H1 (cell line): ENCODE data around the gene SNRNP200. TPM values are rescaled to one million over a fixed set of nuclear protein-coding genes. Genes with fewer than 3 reads are reported as not detected.

ENCODE experiments used
- CTCF ChIA-PET: fragments of 300-600 bp; sonication (Branson Sonifier 250); formaldehyde crosslinking; loops from one replicate; lab custom pipeline; 2021; ENCODE audit not compliant: partially characterized antibody; lab: Charles Lee
- POLR2A ChIA-PET: fragments of 300-600 bp; sonication (Branson Sonifier 250); formaldehyde crosslinking; loops from one replicate; lab custom pipeline; 2021; ENCODE audit warnings: inconsistent platforms; ENCODE audit not compliant: partially characterized antibody; lab: Charles Lee
- DNase-seq, 2 experiments: peaks; one replicate each; pipeline versions ENCODE4 v3.0.0 to v3.0.0-alpha.2; 2010 to 2022; ENCODE audit warnings: low spot score in 2 of 2, low read depth in 1 of 2, mixed read lengths in 1 of 2
- FAIRE-seq: peaks from 2 replicates; lab custom pipeline; 2011; peaks lifted over from hg19 to GRCh38; lab: Jason Lieb, UNC
- H2AFZ ChIP-seq: 2 replicates; pipeline ENCODE4 v1.8.1; 2012; ENCODE audit warnings: low read length, inconsistent platforms
- H2AK5ac ChIP-seq: 2 replicates; pipeline ENCODE4 v1.6.1; 2013; ENCODE audit warnings: low read depth, low read length
- H2BK120ac ChIP-seq: replicated peaks from 2 replicates; pipeline ENCODE3; 2013; ENCODE audit warnings: low read depth, low read length, inconsistent platforms
- H2BK12ac ChIP-seq: 2 replicates; pipeline ENCODE4 v1.6.1; 2013; ENCODE audit warnings: low read depth, low read length
- H2BK15ac ChIP-seq: 2 replicates; pipeline ENCODE4 v1.6.1; 2013; ENCODE audit warnings: low read length
- H2BK20ac ChIP-seq: 2 replicates; pipeline ENCODE4 v1.6.1; 2013; ENCODE audit warnings: low read length
- H2BK5ac ChIP-seq: 2 replicates; pipeline ENCODE4 v1.6.1; 2013; ENCODE audit warnings: low read depth, low read length
- H3K14ac ChIP-seq: 2 replicates; pipeline ENCODE4 v1.6.1; 2013; ENCODE audit warnings: inconsistent platforms; ENCODE audit not compliant: insufficient read length
- H3K18ac ChIP-seq: 2 replicates; pipeline ENCODE4 v1.6.1; 2013; ENCODE audit warnings: low read length; ENCODE audit errors: extremely low read depth
- H3K23ac ChIP-seq: 2 replicates; pipeline ENCODE4 v1.6.1; 2013; ENCODE audit warnings: inconsistent platforms; ENCODE audit not compliant: insufficient read length
- H3K23me2 ChIP-seq: 2 replicates; pipeline ENCODE4 v1.6.1; 2013; ENCODE audit warnings: low read depth, low read length
- H3K27ac ChIP-seq: 2 replicates; pipeline ENCODE4 v1.6.1; 2011; ENCODE audit warnings: low read depth, low read length, inconsistent platforms
- H3K27me3 ChIP-seq, 4 experiments: replicated peaks in 1 of 4; 1 replicate in 1 of 4; 2 replicates in 3 of 4; pipeline versions ENCODE4 v1.6.1 to v1.8.1; 2011 to 2013; ENCODE audit warnings: low read length in 3 of 4, mild to moderate bottlenecking in 3 of 4, inconsistent platforms in 2 of 4, mixed read lengths in 2 of 4, moderate library complexity in 1 of 4; ENCODE audit not compliant: control insufficient read depth in 3 of 4, insufficient read depth in 3 of 4; ENCODE audit errors: extremely low read depth in 1 of 4
- H3K36me3 ChIP-seq, 4 experiments: 2 replicates each; pipeline versions ENCODE4 v1.6.1 to v1.8.1; 2011 to 2013; ENCODE audit warnings: mild to moderate bottlenecking in 4 of 4, low read length in 3 of 4, moderate library complexity in 2 of 4, control low read depth in 1 of 4, inconsistent platforms in 1 of 4; ENCODE audit not compliant: insufficient read depth in 4 of 4, control insufficient read depth in 2 of 4
- H3K4ac ChIP-seq: replicated peaks from 2 replicates; pipeline ENCODE3; 2013; ENCODE audit warnings: low read length, low read depth, mixed read lengths, inconsistent platforms; ENCODE audit not compliant: insufficient read length
- H3K4me1 ChIP-seq, 4 experiments: replicated peaks in 1 of 4; 1 replicate in 1 of 4; 2 replicates in 3 of 4; pipeline versions ENCODE4 v1.6.1 to v1.8.1; 2011 to 2013; ENCODE audit warnings: low read length in 3 of 4, inconsistent platforms in 2 of 4, mixed read lengths in 1 of 4; ENCODE audit not compliant: insufficient read depth in 4 of 4, control insufficient read depth in 3 of 4
- H3K4me2 ChIP-seq, 2 experiments: 2 replicates each; pipeline versions ENCODE4 v1.6.1 to v1.8.1; 2011 to 2013; ENCODE audit warnings: low read depth in 2 of 2, low read length in 2 of 2, control low read depth in 1 of 2, inconsistent platforms in 1 of 2, mild to moderate bottlenecking in 1 of 2; ENCODE audit not compliant: insufficient read depth in 1 of 2
- H3K4me3 ChIP-seq, 4 experiments: fragments of 200-600, 300-600 bp in 1 of 4; sonication (generic), shearing (Covaris generic), sonication (Bioruptor Twin) in 1 of 4; 2 replicates each; pipeline versions ENCODE4 v1.5.1 to v1.8.1; 2011 to 2016; ENCODE audit warnings: low read length in 4 of 4, low read depth in 3 of 4, control low read depth in 2 of 4, inconsistent platforms in 2 of 4, mild to moderate bottlenecking in 2 of 4, mixed read lengths in 1 of 4, moderate library complexity in 1 of 4; ENCODE audit not compliant: insufficient read depth in 2 of 4; ENCODE audit errors: extremely low read depth in 1 of 4
- H3K56ac ChIP-seq: replicated peaks from 2 replicates; pipeline ENCODE3; 2013; ENCODE audit warnings: low read depth, mild to moderate bottlenecking, mixed read lengths, low read length, inconsistent platforms; ENCODE audit not compliant: insufficient read length
- H3K79me1 ChIP-seq: 2 replicates; pipeline ENCODE4 v1.6.1; 2013; ENCODE audit warnings: low read depth, low read length, control low read depth
- H3K79me2 ChIP-seq, 2 experiments: 2 replicates each; pipeline versions ENCODE4 v1.6.1 to v1.8.1; 2012 to 2013; ENCODE audit warnings: low read length in 2 of 2, mild to moderate bottlenecking in 2 of 2, inconsistent platforms in 1 of 2; ENCODE audit not compliant: insufficient read depth in 2 of 2, control insufficient read depth in 1 of 2
- H3K9ac ChIP-seq, 4 experiments: replicated peaks in 1 of 4; 1 replicate in 1 of 4; 2 replicates in 3 of 4; pipeline versions ENCODE4 v1.6.1 to v1.8.1; 2011 to 2013; ENCODE audit warnings: low read depth in 3 of 4, low read length in 3 of 4, control low read depth in 2 of 4, mild to moderate bottlenecking in 2 of 4, moderate library complexity in 2 of 4, inconsistent platforms in 1 of 4; ENCODE audit errors: extremely low read depth in 1 of 4
- H3K9me3 ChIP-seq, 2 experiments: 2 replicates each; pipeline versions ENCODE4 v1.6.1 to v1.8.1; 2012 to 2013; ENCODE audit warnings: mild to moderate bottlenecking in 2 of 2, moderate library complexity in 2 of 2, control low read depth in 1 of 2, inconsistent platforms in 1 of 2, low read depth in 1 of 2, low read length in 1 of 2, mixed read lengths in 1 of 2; ENCODE audit not compliant: insufficient read depth in 2 of 2
- H4K20me1 ChIP-seq, 2 experiments: replicated peaks in 1 of 2; 2 replicates each; pipeline versions ENCODE3 to v1.8.1; 2011 to 2013; ENCODE audit warnings: inconsistent platforms in 2 of 2, low read length in 2 of 2, mild to moderate bottlenecking in 1 of 2; ENCODE audit not compliant: insufficient read depth in 2 of 2, control insufficient read depth in 1 of 2
- H4K5ac ChIP-seq: 2 replicates; pipeline ENCODE4 v1.6.1; 2013; ENCODE audit warnings: low read length, low read depth, mixed read lengths, inconsistent platforms; ENCODE audit not compliant: insufficient read length
- H4K8ac ChIP-seq: 2 replicates; pipeline ENCODE4 v1.8.0; 2013; ENCODE audit warnings: mild to moderate bottlenecking, moderate library complexity, low read length, inconsistent platforms; ENCODE audit not compliant: insufficient read depth; ENCODE audit errors: extremely low read depth
- H4K91ac ChIP-seq: replicated peaks from 2 replicates; pipeline ENCODE3; 2013; ENCODE audit warnings: low read length, mixed read lengths, inconsistent platforms; ENCODE audit not compliant: insufficient read length
- CBX5 ChIP-seq: fragments of 300-800, 300-1000 bp; sonication (generic); IDR thresholded peaks from 2 replicates; pipeline ENCODE4 v1.7.1; 2016; ENCODE audit warnings: antibody characterized with exemption, low read length, low read depth
- CEBPB ChIP-seq: IDR thresholded peaks from 2 replicates; pipeline ENCODE4 v1.6.1; 2012; ENCODE audit warnings: low read depth, low read length
- CREB1 ChIP-seq: IDR thresholded peaks from 2 replicates; pipeline ENCODE4 v1.6.1; 2012; ENCODE audit warnings: inconsistent platforms
- E2F6 ChIP-seq: IDR thresholded peaks from 2 replicates; pipeline ENCODE4 v1.6.1; 2012; ENCODE audit warnings: inconsistent platforms
- EZH2 ChIP-seq: fragments of 200-600 bp; sonication (generic); IDR thresholded peaks from 2 replicates; pipeline ENCODE4 v1.7.1; 2012; ENCODE audit warnings: low read depth, mild to moderate bottlenecking, moderate library complexity, low read length, inconsistent platforms; ENCODE audit not compliant: severe bottlenecking
- GTF2F1 ChIP-seq: IDR thresholded peaks from 2 replicates; pipeline ENCODE4 v1.6.1; 2012; ENCODE audit warnings: low read depth, low read length, improper control_type of control experiment, borderline replicate concordance
- KDM5A ChIP-seq: fragments of 200-600 bp; IDR thresholded peaks from 2 replicates; pipeline ENCODE4 v1.7.1; 2012; ENCODE audit warnings: mild to moderate bottlenecking, low read length, inconsistent platforms, mixed read lengths
- POLR2A ChIP-seq, 2 experiments: IDR thresholded peaks; 1 replicate in 1 of 2; 2 replicates in 1 of 2; pipeline ENCODE4 v1.6.1; 2011; ENCODE audit warnings: low read depth in 2 of 2, low read length in 2 of 2, mild to moderate bottlenecking in 2 of 2; ENCODE audit errors: control extremely low read depth in 1 of 2
- SAP30 ChIP-seq: fragments of 300-600 bp; sonication (generic); IDR thresholded peaks from 2 replicates; pipeline ENCODE4 v1.7.1; 2012; ENCODE audit warnings: low read length, moderate library complexity, mild to moderate bottlenecking, inconsistent platforms; ENCODE audit not compliant: insufficient read depth, insufficient replicate concordance
- SIN3A ChIP-seq, 2 experiments: IDR thresholded peaks in 1 of 2; conservative IDR thresholded peaks in 1 of 2; 2 replicates each; pipeline ENCODE4 v1.6.1; 2011 to 2012; ENCODE audit warnings: low read length in 2 of 2, improper control_type of control experiment in 1 of 2, low read depth in 1 of 2, mild to moderate bottlenecking in 1 of 2
- SP1 ChIP-seq: IDR thresholded peaks from 2 replicates; pipeline ENCODE4 v1.6.1; 2011; ENCODE audit warnings: low read depth, low read length
- SUZ12 ChIP-seq: fragments of 200-600 bp; sonication (generic); IDR thresholded peaks from 2 replicates; pipeline ENCODE4 v1.6.1; 2012; ENCODE audit warnings: mild to moderate bottlenecking, inconsistent platforms, low read length, moderate library complexity, mixed read lengths
- WGBS, 2 experiments: shearing (Covaris generic) in 1 of 2; methylation state at CpG; one replicate each; pipeline versions ENCODE4 v1.1.6 to v1.1.7; 2013 to 2015; ENCODE audit warnings: low lambda C conversion rate in 2 of 2, mixed read lengths in 2 of 2, inconsistent platforms in 1 of 2, low coverage in 1 of 2, missing lambda C conversion rate in 1 of 2; ENCODE audit not compliant: insufficient replicate concordance in 2 of 2, insufficient coverage in 1 of 2, insufficient read length in 1 of 2; ENCODE audit errors: extremely low coverage in 1 of 2, missing lambda C conversion rate in 1 of 2; 5-methylcytosine and 5-hydroxymethylcytosine counted together
- polyA plus RNA-seq, 7 experiments: library from polyadenylated mRNA; depleted of rRNA in 3 of 7; stranded (reverse) in 5 of 7; unstranded in 2 of 7; fragments of >200 nt in 5 of 7; fragments of 200-250 nt in 2 of 7; gene quantifications; 1 replicate in 5 of 7; 2 replicates in 1 of 7; 4 replicates in 1 of 7; pipeline versions ENCODE4 v1.2.1 to v1.2.3, GENCODE V29; 2011 to 2013; ENCODE audit warnings: missing spikeins in 2 of 7, mixed read lengths in 2 of 7
- total RNA-seq: library from RNA; stranded (reverse); fragmentation: NEBNext Ultra II Directional; extraction: Animal tissue kit (Norgen Biotek cat#: 25700); gene quantifications from 2 replicates; pipeline ENCODE4 v1.2.1, GENCODE V29; 2021

Gene SNRNP200
- total and polyA plus RNA-seq, 2 of the 8 experiments (the other 6 are each of a cell fraction or from before 2014, with no cell fraction given): 190 to 289 TPM

- Histone ChIP-seq H4K91ac (no peak overlapping the region), H3K18ac (no peak overlapping the region), H3K27me3 (peaks cover 3 to 27% (median 22%) of the 10 kb centered on the region in 4 experiments), H3K14ac (no peak overlapping the region), H3K56ac (no peak overlapping the region), H3K4ac (no peak overlapping the region), H2AK5ac (no peak overlapping the region), H2BK15ac (no peak overlapping the region), H2BK12ac (no peak overlapping the region), H3K23ac (no peak overlapping the region), H3K9ac (no peak overlapping the region), H4K20me1 (no peaks in the 10 kb centered on the region), H2BK20ac (no peak overlapping the region), H2BK120ac (no peak overlapping the region), H3K9me3 (no peaks in the 10 kb centered on the region), H4K5ac (no peak overlapping the region), H3K36me3 (no peaks in the 10 kb centered on the region), H2BK5ac (no peak overlapping the region), H3K79me1 (no peaks in the 10 kb centered on the region), H3K79me2 (no peaks in the 10 kb centered on the region), H3K4me2 (no peak overlapping the region), H3K4me3 (no peak overlapping the region), H3K4me1 (peaks cover 0 to 3% (median 0%) of the 10 kb centered on the region in 4 experiments; a peak in 1 of 7 replicates), H4K8ac (no peak overlapping the region), H2AFZ (no peak overlapping the region), H3K27ac (no peak overlapping the region), H3K23me2 (peaks cover 12% of the 10 kb centered on the region; the same call in 1 of the 2 replicates)
- FAIRE-seq (no peak), DNase-seq (no peak)
- ChIA-PET POLR2A (no interaction called here), CTCF (interaction anchor here (1.1 kb wide), 1 partner anchor 179 kb away, joined by 3 read pairs; no protein-coding TSS in a partner anchor)
- 100% methylated on average over 4 of the region's 4 CpGs; no CpG with 5 or more reads in 1 of the 2 experiments for WGBS, 2 experiments
- TF ChIP-seq SAP30: no peak
- TF ChIP-seq EZH2: no peak
- no peak for TF ChIP-seq SP1
- TF ChIP-seq GTF2F1: no peak
- TF ChIP-seq SIN3A (conservative IDR thresholded peaks at IDR 0.05 in 1 of 2, IDR thresholded peaks at IDR 0.05 in 1 of 2; ENCODE audit: low read depth in 1 of 2, low read length in 2 of 2): no peak
- no peak for TF ChIP-seq KDM5A
- TF ChIP-seq CBX5: no peak
- no peak for TF ChIP-seq CEBPB
- TF ChIP-seq E2F6: no peak
- TF ChIP-seq SUZ12: no peak
- no peak for TF ChIP-seq CREB1
- TF ChIP-seq POLR2A (IDR thresholded peaks at IDR 0.05; ENCODE audit: control extremely low read depth in 1 of 2, low read depth in 2 of 2, low read length in 2 of 2): no peak
These were observed 12.2 kb upstream of the SNRNP200 start for GRCh38 chr2:96317584-96317997.
